Measurements from ENCODE around the gene ST3GAL2.

ST3GAL2 gene

GRCh38 chr16:70377782-70378181 is 61.1 kb downstream of the ST3GAL2 start:
- Histone ChIP-seq H4K20me1 (ENCODE audit: insufficient read depth, low read length) (no peaks in the 10 kb centered on the region), H3K27me3 (ENCODE audit: low read depth, low read length) (no peaks in the 10 kb centered on the region), H3K4me1 (ENCODE audit: low read length) (peaks cover 15% of the 10 kb centered on the region; the same call in 1 of the 2 replicates), H3K79me2 (ENCODE audit: low read length) (peaks cover 11% of the 10 kb centered on the region; the same call in 1 of the 2 replicates), H3K9ac (ENCODE audit: low read length) (no peak overlapping the region), H3K4me2 (ENCODE audit: low read length) (no peak overlapping the region), H3K27ac (ENCODE audit: low read length) (no peak overlapping the region), H3K4me3 (ENCODE audit: low read length) (no peak overlapping the region), H3K36me3 (replicated peaks; ENCODE audit: low read depth, low read length) (peaks cover 25% of the 10 kb centered on the region), H2AFZ (ENCODE audit: low read depth, low read length) (no peak overlapping the region), H3K9me3 (ENCODE audit: insufficient read depth, low read length) (no peaks in the 10 kb centered on the region)
- no peak for TF ChIP-seq EZH2phosphoT487 (IDR thresholded peaks at IDR 0.05; ENCODE audit: low read depth)
- no peak for TF ChIP-seq CTCF (IDR thresholded peaks at IDR 0.05; ENCODE audit: low read depth, low read length)

- no peak for TF ChIP-seq EZH2phosphoT487 (IDR thresholded peaks at IDR 0.05; ENCODE audit: low read depth)
- TF ChIP-seq CTCF (IDR thresholded peaks at IDR 0.05; ENCODE audit: low read depth, low read length) = no peak
- Histone ChIP-seq H3K9me3 (ENCODE audit: insufficient read depth, low read length) (no peaks in the 10 kb centered on the region), H3K27ac (ENCODE audit: low read length) (no peak overlapping the region), H3K4me2 (ENCODE audit: low read length) (no peak overlapping the region), H3K4me1 (ENCODE audit: low read length) (peaks cover 12% of the 10 kb centered on the region; the same call in 1 of the 2 replicates), H3K36me3 (replicated peaks; ENCODE audit: low read depth, low read length) (peaks cover 28% of the 10 kb centered on the region), H4K20me1 (ENCODE audit: insufficient read depth, low read length) (no peaks in the 10 kb centered on the region), H3K27me3 (ENCODE audit: low read depth, low read length) (no peaks in the 10 kb centered on the region), H3K79me2 (ENCODE audit: low read length) (peaks cover 11% of the 10 kb centered on the region; the same call in 1 of the 2 replicates), H2AFZ (ENCODE audit: low read depth, low read length) (no peak overlapping the region), H3K9ac (ENCODE audit: low read length) (no peak overlapping the region), H3K4me3 (ENCODE audit: low read length) (no peak overlapping the region)
These were observed 63.0 kb downstream of the ST3GAL2 start for GRCh38 chr16:70375636-70376611.

- no peak overlapping the region for H3K4me3 ChIP-seq (ENCODE audit: low read length)
- no peaks in the 10 kb centered on the region for H4K20me1 ChIP-seq (ENCODE audit: insufficient read depth, low read length)
- no peak overlapping the region for H2AFZ ChIP-seq (ENCODE audit: low read depth, low read length)
- H3K4me2 ChIP-seq (ENCODE audit: low read length) = no peak overlapping the region
- TF ChIP-seq CTCF (IDR thresholded peaks at IDR 0.05; ENCODE audit: low read depth, low read length) = no peak
- no peak for TF ChIP-seq EZH2phosphoT487 (IDR thresholded peaks at IDR 0.05; ENCODE audit: low read depth)
- no peak overlapping the region for H3K27ac ChIP-seq (ENCODE audit: low read length)
- H3K4me1 ChIP-seq (ENCODE audit: low read length) = no peaks in the 10 kb centered on the region
- no peaks in the 10 kb centered on the region for H3K9me3 ChIP-seq (ENCODE audit: insufficient read depth, low read length)
- H3K79me2 ChIP-seq (ENCODE audit: low read length) = no peaks in the 10 kb centered on the region
- no peak overlapping the region for H3K9ac ChIP-seq (ENCODE audit: low read length)
- H3K27me3 ChIP-seq (ENCODE audit: low read depth, low read length) = no peaks in the 10 kb centered on the region
- H3K36me3 ChIP-seq (replicated peaks; ENCODE audit: low read depth, low read length) = peaks cover 32% of the 10 kb centered on the region
These were observed 64.7 kb downstream of the ST3GAL2 start for GRCh38 chr16:70374213-70374612.

GRCh38 chr16:70372921-70373728 is 65.8 kb downstream of the ST3GAL2 start:
- Histone ChIP-seq H3K4me2 (ENCODE audit: low read length) (no peak overlapping the region), H3K79me2 (ENCODE audit: low read length) (no peaks in the 10 kb centered on the region), H3K9ac (ENCODE audit: low read length) (no peak overlapping the region), H3K4me1 (ENCODE audit: low read length) (no peaks in the 10 kb centered on the region), H3K27ac (ENCODE audit: low read length) (no peak overlapping the region), H3K27me3 (ENCODE audit: low read depth, low read length) (no peaks in the 10 kb centered on the region), H2AFZ (ENCODE audit: low read depth, low read length) (no peak overlapping the region), H3K4me3 (ENCODE audit: low read length) (no peak overlapping the region), H3K36me3 (replicated peaks; ENCODE audit: low read depth, low read length) (peaks cover 29% of the 10 kb centered on the region), H3K9me3 (ENCODE audit: insufficient read depth, low read length) (no peaks in the 10 kb centered on the region), H4K20me1 (ENCODE audit: insufficient read depth, low read length) (no peaks in the 10 kb centered on the region)
- no peak for TF ChIP-seq EZH2phosphoT487 (IDR thresholded peaks at IDR 0.05; ENCODE audit: low read depth)
- no peak for TF ChIP-seq CTCF (IDR thresholded peaks at IDR 0.05; ENCODE audit: low read depth, low read length)
